ENCODE measurements around the gene UBE2D1. TPM values are rescaled to one million over a fixed set of nuclear protein-coding genes. Genes with fewer than 3 reads are reported as not detected.
A peak's percentile ranks its signal among the peaks of the same experiment; 100 is the strongest.

The UBE2D1 gene
- total RNA-seq, 3 donors from 2014 or later (not counting 1 experiment from before 2014, with no cell fraction given) = 14.0 to 14.5 (median 14.4) TPM

DNA sequence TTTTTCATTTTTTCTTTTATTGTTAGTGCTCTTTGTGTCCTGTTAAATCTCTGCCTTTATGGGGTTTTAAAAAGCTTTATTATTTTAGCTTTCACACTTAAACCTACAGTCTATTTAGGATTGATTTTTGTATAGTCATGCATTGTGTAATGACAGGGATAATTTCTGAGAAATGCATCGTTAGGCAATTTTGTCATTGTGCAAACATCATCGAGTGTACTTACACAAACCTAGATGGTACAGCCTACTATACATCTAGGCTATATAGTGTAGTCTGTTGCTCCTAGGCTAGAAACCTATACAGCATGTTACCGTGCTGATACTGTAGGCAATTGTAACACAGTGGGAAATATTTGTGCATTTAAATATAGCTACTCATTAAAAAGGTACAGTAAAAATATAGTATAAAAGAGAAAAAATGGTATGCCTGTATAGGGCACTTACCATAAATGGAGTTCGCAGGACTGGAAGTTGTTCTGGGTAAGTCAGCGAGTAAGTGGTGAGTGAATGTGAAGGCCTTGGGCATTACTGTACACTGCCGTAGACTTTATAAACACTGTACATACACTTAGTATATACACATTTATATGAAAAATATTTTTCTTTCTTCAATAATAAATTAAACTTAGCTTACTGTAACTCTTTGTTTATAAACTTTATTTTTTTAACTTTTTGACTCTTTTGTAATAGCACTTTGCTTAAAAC lies 16.0 kb downstream of the UBE2D1 start:
- H3K36me3 Mint-ChIP-seq = no peaks in the 10 kb centered on the region
- TF ChIP-seq, protein P1, sequence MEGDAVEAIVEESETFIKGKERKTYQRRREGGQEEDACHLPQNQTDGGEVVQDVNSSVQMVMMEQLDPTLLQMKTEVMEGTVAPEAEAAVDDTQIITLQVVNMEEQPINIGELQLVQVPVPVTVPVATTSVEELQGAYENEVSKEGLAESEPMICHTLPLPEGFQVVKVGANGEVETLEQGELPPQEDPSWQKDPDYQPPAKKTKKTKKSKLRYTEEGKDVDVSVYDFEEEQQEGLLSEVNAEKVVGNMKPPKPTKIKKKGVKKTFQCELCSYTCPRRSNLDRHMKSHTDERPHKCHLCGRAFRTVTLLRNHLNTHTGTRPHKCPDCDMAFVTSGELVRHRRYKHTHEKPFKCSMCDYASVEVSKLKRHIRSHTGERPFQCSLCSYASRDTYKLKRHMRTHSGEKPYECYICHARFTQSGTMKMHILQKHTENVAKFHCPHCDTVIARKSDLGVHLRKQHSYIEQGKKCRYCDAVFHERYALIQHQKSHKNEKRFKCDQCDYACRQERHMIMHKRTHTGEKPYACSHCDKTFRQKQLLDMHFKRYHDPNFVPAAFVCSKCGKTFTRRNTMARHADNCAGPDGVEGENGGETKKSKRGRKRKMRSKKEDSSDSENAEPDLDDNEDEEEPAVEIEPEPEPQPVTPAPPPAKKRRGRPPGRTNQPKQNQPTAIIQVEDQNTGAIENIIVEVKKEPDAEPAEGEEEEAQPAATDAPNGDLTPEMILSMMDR (IDR thresholded peaks at IDR 0.05) = no peak
- H3K27me3 Mint-ChIP-seq (ENCODE audit: low read depth in 2 of 2) = no peaks in the 10 kb centered on the region
- Histone ChIP-seq H3K9me3 (ENCODE audit: control insufficient read depth, insufficient read depth, low read length) (no peaks in the 10 kb centered on the region), H3K4me1 (ENCODE audit: control insufficient read depth, insufficient read depth, low read length) (peaks cover 3% of the 10 kb centered on the region), H3K27ac (ENCODE audit: low read length) (no peak overlapping the region), H3K27me3 (ENCODE audit: control insufficient read depth, insufficient read depth, low read length) (no peaks in the 10 kb centered on the region), H3K36me3 (ENCODE audit: control insufficient read depth, insufficient read depth, low read length) (no peaks in the 10 kb centered on the region), H3K4me3 (ENCODE audit: low read length) (no peak overlapping the region)
- H3K4me3 Mint-ChIP-seq = no peak overlapping the region
- intact Hi-C loops (cut with micrococcal nuclease) = no loop called here
- WGBS (ENCODE audit: insufficient coverage) = 100% methylated on average over 1 of the region's 6 CpGs
- DNase-seq (no peak), ATAC-seq (no peak)
- peaks cover 31 to 39% of the 10 kb centered on the region in 2 donors for H3K4me1 Mint-ChIP-seq
- H3K27ac Mint-ChIP-seq = peak overlapping the region in 1 of 2 donors; percentile 27
- H3K9me3 Mint-ChIP-seq = no peaks in the 10 kb centered on the region

DNA sequence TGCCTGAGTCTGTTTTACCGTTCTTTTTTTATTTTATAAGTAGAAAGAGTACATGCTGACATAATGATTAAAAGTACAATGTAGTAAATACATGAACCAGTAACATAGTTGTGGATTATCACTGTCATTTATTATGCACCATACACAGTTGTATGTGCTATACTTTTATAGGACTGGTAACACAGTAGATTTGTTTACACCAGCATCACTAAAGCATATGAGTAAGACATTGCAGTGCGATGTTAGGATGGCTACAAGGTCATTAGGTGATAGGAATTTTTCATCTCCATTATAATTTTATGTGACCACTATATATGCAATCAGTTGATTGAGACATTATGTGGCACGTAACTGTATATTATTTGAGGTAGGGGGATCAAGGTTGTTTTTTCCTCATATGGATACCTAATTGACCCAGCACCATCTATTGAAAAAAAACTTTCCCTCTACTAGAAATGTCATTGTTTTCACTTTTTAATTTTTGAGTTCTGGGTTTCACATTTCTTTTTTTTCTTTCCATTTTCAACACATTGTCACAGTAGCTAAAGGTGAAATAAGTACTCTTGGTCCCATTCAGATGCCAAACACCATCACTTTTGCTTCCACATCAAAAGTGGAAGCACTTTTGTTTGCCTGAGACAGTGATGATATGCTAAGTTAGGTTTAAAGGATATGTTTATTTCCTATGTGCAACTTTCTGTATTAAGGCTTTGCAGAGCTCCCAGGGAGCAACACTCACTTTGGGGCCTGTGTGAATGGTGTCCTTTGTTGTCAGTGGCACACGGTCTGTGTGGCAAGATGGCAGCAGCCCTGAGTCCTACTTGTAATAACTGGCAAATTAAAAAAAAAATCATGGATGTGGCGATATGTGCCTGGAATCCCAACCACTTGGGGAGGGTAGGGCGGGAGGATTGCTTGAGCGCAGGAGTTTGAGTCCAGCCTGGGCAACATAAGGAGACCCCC lies 17.1 kb downstream of the UBE2D1 start:
- peaks cover 33 to 35% of the 10 kb centered on the region in 2 donors for H3K4me1 Mint-ChIP-seq
- H3K36me3 Mint-ChIP-seq = no peaks in the 10 kb centered on the region
- H3K27ac ChIP-seq (ENCODE audit: low read length) = no peak overlapping the region
- intact Hi-C loops (cut with micrococcal nuclease) = no loop called here
- ATAC-seq (no peak), DNase-seq (no peak)
- TF ChIP-seq, protein P1 (IDR thresholded peaks at IDR 0.05) = no peak
- H3K27ac Mint-ChIP-seq = no peak overlapping the region
- H3K4me3 ChIP-seq (ENCODE audit: low read length) = no peak overlapping the region
- no peaks in the 10 kb centered on the region for H3K9me3 ChIP-seq (ENCODE audit: control insufficient read depth, insufficient read depth, low read length)
- no peaks in the 10 kb centered on the region for H3K9me3 Mint-ChIP-seq
- no peak overlapping the region for H3K4me3 Mint-ChIP-seq
- H3K27me3 Mint-ChIP-seq (ENCODE audit: low read depth in 2 of 2) = no peaks in the 10 kb centered on the region
- WGBS (ENCODE audit: insufficient coverage) = 98% methylated on average over 4 of the region's 7 CpGs
- H3K27me3 ChIP-seq (ENCODE audit: control insufficient read depth, insufficient read depth, low read length) = no peaks in the 10 kb centered on the region
- H3K36me3 ChIP-seq (ENCODE audit: control insufficient read depth, insufficient read depth, low read length) = no peaks in the 10 kb centered on the region
- peaks cover 3% of the 10 kb centered on the region for H3K4me1 ChIP-seq (ENCODE audit: control insufficient read depth, insufficient read depth, low read length)

DNA sequence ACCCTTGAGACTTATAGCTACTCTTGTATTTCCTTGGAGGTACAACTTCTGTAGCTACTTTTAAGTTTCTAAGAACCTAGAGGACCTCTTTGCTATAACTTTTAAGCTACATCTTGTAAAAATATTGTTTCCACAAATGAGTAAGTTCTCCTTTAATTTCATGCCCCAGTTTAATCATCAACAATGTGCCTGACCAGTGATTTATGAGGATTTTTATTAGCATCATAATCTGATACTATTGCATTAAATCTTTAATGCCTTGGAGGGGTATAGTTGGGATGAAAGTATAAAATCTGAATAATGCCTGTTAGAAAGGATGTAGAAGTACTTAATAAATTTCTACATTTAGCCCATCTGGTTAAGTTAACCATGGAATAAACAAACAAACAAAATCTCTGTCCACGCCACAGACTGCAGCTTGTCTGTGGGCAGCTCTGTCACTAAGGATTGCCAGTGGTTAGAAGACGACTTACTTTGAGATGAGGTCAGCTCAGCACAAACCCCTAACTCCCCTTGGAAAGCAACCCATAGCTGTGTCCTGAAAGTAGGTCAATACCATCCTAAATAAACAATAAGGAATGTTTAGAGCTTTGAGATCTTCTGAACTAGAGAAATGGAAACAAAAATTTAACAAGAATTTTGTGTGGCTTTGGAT lies 18.3 kb downstream of the UBE2D1 start:
- no peaks in the 10 kb centered on the region for H3K27me3 Mint-ChIP-seq (ENCODE audit: low read depth in 2 of 2)
- no peak for DNase-seq
- TF ChIP-seq, protein P1 (IDR thresholded peaks at IDR 0.05) = no peak
- 59% methylated on average over 2 of the region's 2 CpGs for WGBS (ENCODE audit: insufficient coverage)
- peaks cover 34 to 35% of the 10 kb centered on the region in 2 donors for H3K4me1 Mint-ChIP-seq
- H3K27ac Mint-ChIP-seq = no peak overlapping the region
- H3K4me1 ChIP-seq (ENCODE audit: control insufficient read depth, insufficient read depth, low read length) = peaks cover 3% of the 10 kb centered on the region
- no peak overlapping the region for H3K27ac ChIP-seq (ENCODE audit: low read length)
- H3K36me3 ChIP-seq (ENCODE audit: control insufficient read depth, insufficient read depth, low read length) = no peaks in the 10 kb centered on the region
- no peak overlapping the region for H3K4me3 ChIP-seq (ENCODE audit: low read length)
- no peak for ATAC-seq
- H3K4me3 Mint-ChIP-seq = no peak overlapping the region
- no peaks in the 10 kb centered on the region for H3K36me3 Mint-ChIP-seq
- no peaks in the 10 kb centered on the region for H3K27me3 ChIP-seq (ENCODE audit: control insufficient read depth, insufficient read depth, low read length)
- intact Hi-C loops (cut with micrococcal nuclease) = no loop called here
- no peaks in the 10 kb centered on the region for H3K9me3 Mint-ChIP-seq
- H3K9me3 ChIP-seq (ENCODE audit: control insufficient read depth, insufficient read depth, low read length) = no peaks in the 10 kb centered on the region
